HG03342 (cell line): ENCODE measurements around the gene APLP1.
"Not testable (repeated sequence)": the region's sequence is repeated elsewhere in the genome, so short reads cannot be mapped to it uniquely, and the experiment has no call there.

Experiments
- ATAC-seq: cut with Tn5 transposase; IDR thresholded peaks from one replicate; pipeline ENCODE4 v1.9.1; 2021; ENCODE audit warnings: mild to moderate bottlenecking, moderate library complexity; ENCODE audit not compliant: unreplicated experiment

Gene APLP1

GRCh38 chr19:35882114-35882832 lies 13.9 kb downstream of the APLP1 start:
- ATAC-seq: no peak

- ATAC-seq: no peak
Observed at GRCh38 chr19:35883882-35884281, 15.5 kb downstream of the APLP1 start.

GRCh38 chr19:35885225-35885738 lies 16.9 kb downstream of the APLP1 start:
- no peak for ATAC-seq

- no peak for ATAC-seq
Observed at GRCh38 chr19:35885904-35886303, 17.5 kb downstream of the APLP1 start.

- no peak for ATAC-seq
Observed at GRCh38 chr19:35887197-35887596, 18.8 kb downstream of the APLP1 start.

- no peak for ATAC-seq
Observed at GRCh38 chr19:35888398-35888797, 20.0 kb downstream of the APLP1 start.

GRCh38 chr19:35889370-35890112 lies 21.2 kb downstream of the APLP1 start:
- no peak for ATAC-seq

GRCh38 chr19:35890113-35890650 lies 21.8 kb downstream of the APLP1 start:
- no peak for ATAC-seq

GRCh38 chr19:35891819-35892218 lies 23.4 kb downstream of the APLP1 start:
- ATAC-seq: not testable (repeated sequence)

GRCh38 chr19:35894342-35894741 lies 26.0 kb downstream of the APLP1 start:
- no peak for ATAC-seq

- ATAC-seq: no peak
Observed at GRCh38 chr19:35895911-35896642, 27.7 kb downstream of the APLP1 start.

- ATAC-seq: no peak
Observed at GRCh38 chr19:35896643-35897040, 28.3 kb downstream of the APLP1 start.

- ATAC-seq: no peak
Observed at GRCh38 chr19:35897706-35898451, 29.5 kb downstream of the APLP1 start.

GRCh38 chr19:35898499-35898809 lies 30.1 kb downstream of the APLP1 start:
- ATAC-seq: no peak

GRCh38 chr19:35899547-35900214 lies 31.3 kb downstream of the APLP1 start:
- no peak for ATAC-seq

- ATAC-seq: no peak
Observed at GRCh38 chr19:35901055-35901644, 32.8 kb downstream of the APLP1 start.

GRCh38 chr19:35901854-35902661 lies 33.7 kb downstream of the APLP1 start, which contains the start of gene HCST:
HCST (plus strand) TSS chr19:35902529; CDS start chr19:35902594, 65 bp downstream.
- no peak for ATAC-seq

GRCh38 chr19:35902870-35903475 lies 34.6 kb downstream of the APLP1 start:
- ATAC-seq: no peak
